BE2C (cell line): ENCODE results near the gene LSS.
"Not testable (repeated sequence)": the region's sequence is repeated elsewhere in the genome, so short reads cannot be mapped to it uniquely, and the experiment has no call there.

ENCODE experiments used
- DNase-seq: peaks from one replicate; pipeline ENCODE4 v3.0.0-alpha.2; 2020
- H3K27me3 ChIP-seq: fragments of 250-450 bp; sonication (Bioruptor Pico); 2 replicates; pipeline ENCODE4 v1.5.1; 2020; ENCODE audit warnings: mild to moderate bottlenecking
- H3K36me3 ChIP-seq: fragments of 250-450 bp; sonication (Bioruptor Pico); 2 replicates; pipeline ENCODE4 v1.5.1; 2020; ENCODE audit warnings: mild to moderate bottlenecking
- H3K4me1 ChIP-seq: fragments of 250-450 bp; sonication (Bioruptor Pico); 2 replicates; pipeline ENCODE4 v1.5.1; 2020
- H3K4me3 ChIP-seq: 2 replicates; pipeline ENCODE4 v1.5.1; 2011; ENCODE audit warnings: low read depth, low read length
- H3K9me3 ChIP-seq: fragments of 250-450 bp; sonication (Bioruptor Pico); 2 replicates; pipeline ENCODE4 v1.5.1; 2020
- CTCF ChIP-seq: IDR thresholded peaks from 2 replicates; pipeline ENCODE4 v1.5.1; 2012; ENCODE audit warnings: mild to moderate bottlenecking, low read depth, low read length

The LSS gene

DNA sequence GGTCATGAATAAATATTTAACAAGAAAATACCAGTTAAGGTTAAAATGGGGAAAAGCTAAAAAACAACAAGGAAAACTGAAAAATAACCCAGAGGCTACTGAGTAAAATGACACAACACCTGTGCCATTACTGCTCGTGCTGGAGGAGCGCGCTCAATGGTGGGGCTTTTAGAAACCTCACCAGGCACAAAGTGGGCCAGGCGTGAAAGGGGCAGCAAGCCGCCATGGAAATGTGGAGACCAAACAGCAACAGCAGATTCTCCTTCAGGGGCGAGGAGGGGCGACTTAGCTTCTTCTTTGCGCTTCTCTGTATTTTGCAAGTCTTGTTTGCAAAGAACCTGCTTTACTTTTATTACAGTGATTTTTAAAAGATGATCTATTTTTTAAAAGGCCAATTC, 25.4 kb downstream of the LSS start:
- peaks cover 40% of the 10 kb centered on the region for H3K36me3 ChIP-seq
- TF ChIP-seq CTCF = no peak
- no peak overlapping the region for H3K4me3 ChIP-seq
- no peaks in the 10 kb centered on the region for H3K27me3 ChIP-seq
- H3K9me3 ChIP-seq = no peaks in the 10 kb centered on the region
- no peaks in the 10 kb centered on the region for H3K4me1 ChIP-seq
- no peak for DNase-seq

DNA sequence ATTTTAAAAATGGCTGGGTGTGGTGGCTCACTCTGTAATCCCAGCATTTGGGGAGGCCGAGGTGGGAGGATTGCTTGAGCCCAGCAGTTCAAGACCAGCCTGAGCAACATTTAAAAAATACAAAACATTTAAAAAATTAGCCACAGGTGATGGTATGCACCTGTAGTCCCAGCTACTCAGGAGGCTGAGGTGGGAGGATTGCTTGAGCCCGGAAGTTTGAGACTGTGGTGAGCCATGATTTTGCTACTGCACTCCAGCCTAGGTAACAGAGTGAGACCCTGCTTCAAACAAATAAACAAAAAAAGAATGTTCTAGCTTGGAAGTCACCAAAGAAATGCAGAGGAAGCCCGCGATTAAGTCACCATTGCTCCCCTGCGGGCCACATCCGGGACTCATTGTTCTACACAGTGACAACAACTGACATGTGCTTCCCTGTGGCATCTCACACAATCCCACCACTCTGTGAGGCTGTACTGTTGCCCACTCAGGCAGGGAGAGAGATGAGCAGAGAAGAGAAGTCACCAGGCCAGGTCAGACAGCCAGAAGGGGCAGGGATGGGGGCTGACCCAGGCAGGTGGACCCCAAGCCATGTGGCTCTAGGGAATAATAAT, 25.9 kb downstream of the LSS start:
- no peaks in the 10 kb centered on the region for H3K9me3 ChIP-seq
- H3K4me1 ChIP-seq = no peaks in the 10 kb centered on the region
- peaks cover 36% of the 10 kb centered on the region for H3K36me3 ChIP-seq
- DNase-seq = no peak
- no peak for TF ChIP-seq CTCF
- no peak overlapping the region for H3K4me3 ChIP-seq
- no peaks in the 10 kb centered on the region for H3K27me3 ChIP-seq

DNA sequence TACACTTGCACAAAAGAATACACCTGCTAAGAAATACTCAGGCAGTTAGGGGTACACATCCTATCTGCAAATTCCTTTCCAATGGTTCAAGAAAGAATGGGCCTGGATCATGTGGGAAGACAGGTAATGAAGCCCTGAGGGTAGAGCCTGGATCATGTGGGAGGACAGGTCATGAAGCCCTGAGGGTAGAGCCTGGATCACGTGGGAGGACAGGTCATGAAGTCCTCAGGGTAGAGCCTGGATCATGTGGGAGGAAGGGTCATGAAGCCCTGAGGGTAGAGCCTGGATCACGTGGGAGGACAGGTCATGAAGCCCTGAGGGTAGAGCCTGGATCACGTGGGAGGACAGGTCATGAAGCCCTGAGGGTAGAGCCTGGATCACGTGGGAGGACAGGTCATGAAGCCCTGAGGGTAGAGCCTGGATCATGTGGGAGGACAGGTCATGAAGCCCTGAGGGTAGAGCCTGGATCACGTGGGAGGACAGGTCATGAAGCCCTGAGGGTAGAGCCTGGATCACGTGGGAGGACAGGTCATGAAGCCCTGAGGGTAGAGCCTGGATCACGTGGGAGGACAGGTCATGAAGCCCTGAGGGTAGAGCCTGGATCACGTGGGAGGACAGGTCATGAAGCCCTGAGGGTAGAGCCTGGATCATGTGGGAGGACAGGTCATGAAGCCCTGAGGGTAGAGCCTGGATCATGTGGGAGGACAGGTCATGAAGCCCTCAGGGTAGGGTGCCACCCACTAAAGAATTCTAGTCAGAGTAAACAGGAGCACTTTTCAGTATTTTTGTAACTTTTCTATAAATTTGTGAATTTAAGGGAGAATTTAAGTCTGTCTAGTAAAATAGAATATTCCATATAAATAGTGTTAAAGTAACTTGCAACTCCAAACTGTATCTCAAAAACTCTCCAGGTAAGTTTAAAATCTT, 27.4 kb downstream of the LSS start:
- not testable (repeated sequence) for H3K9me3 ChIP-seq, H3K27me3 ChIP-seq, DNase-seq, H3K4me3 ChIP-seq, H3K4me1 ChIP-seq
- H3K36me3 ChIP-seq = peaks cover 23% of the 10 kb centered on the region

- Histone ChIP-seq H3K27me3 (no peaks in the 10 kb centered on the region), H3K4me3 (no peak overlapping the region), H3K36me3 (peaks cover 22% of the 10 kb centered on the region), H3K9me3 (no peaks in the 10 kb centered on the region), H3K4me1 (no peaks in the 10 kb centered on the region)
- no peak for DNase-seq
- TF ChIP-seq CTCF = no peak
Measured at GRCh38 chr21:46199436-46200373, 28.9 kb downstream of the LSS start.

GRCh38 chr21:46196733-46197132, 31.8 kb downstream of the LSS start:
- Histone ChIP-seq H3K4me3 (no peak overlapping the region), H3K36me3 (peaks cover 36% of the 10 kb centered on the region), H3K9me3 (no peaks in the 10 kb centered on the region), H3K4me1 (no peaks in the 10 kb centered on the region), H3K27me3 (no peaks in the 10 kb centered on the region)
- DNase-seq = no peak
- TF ChIP-seq CTCF = no peak

DNA sequence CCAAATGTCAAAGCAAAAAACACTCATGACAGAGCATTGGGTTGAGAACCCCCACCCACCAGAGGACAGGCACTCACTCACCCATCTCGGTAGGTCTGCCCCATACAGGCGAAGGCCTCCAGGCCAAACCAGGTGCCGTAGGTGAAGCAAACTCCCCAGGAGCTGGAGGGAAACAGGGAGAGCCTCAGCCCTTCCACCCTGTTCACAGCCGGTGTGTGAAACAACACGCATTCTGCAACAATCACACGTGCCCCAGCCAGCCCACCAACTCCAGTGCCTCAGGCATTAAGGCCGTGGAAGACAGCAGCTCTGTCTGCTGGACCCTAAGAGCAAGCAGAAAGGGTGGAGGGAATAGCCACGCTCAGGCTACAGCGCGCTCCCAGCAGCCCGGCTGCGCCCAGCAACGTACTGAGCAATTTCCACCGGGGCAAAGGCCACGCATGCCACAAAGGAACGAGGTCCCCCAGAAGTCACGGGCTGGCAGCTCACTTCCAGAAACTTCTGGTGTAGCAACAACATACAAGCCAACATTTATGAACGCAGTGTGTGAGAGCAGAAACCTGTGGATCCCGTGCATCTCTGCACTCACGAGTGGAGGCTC, 32.9 kb downstream of the LSS start:
- no peaks in the 10 kb centered on the region; the same call in 1 of the 2 replicates for H3K4me1 ChIP-seq
- DNase-seq = no peak
- no peak for TF ChIP-seq CTCF
- no peak overlapping the region for H3K4me3 ChIP-seq
- H3K27me3 ChIP-seq = no peaks in the 10 kb centered on the region
- H3K9me3 ChIP-seq = no peaks in the 10 kb centered on the region
- H3K36me3 ChIP-seq = peaks cover 38% of the 10 kb centered on the region
